Pons (tissue), 1 donor: ENCODE data around the gene ADD2.
"Not testable (repeated sequence)": the region's sequence is repeated elsewhere in the genome, so short reads cannot be mapped to it uniquely, and the experiment has no call there.

Experiments
- DNase-seq: peaks from one replicate; pipeline ENCODE4 v3.0.0-alpha.2; 2016; ENCODE audit warnings: low spot score

The ADD2 gene, protein sequence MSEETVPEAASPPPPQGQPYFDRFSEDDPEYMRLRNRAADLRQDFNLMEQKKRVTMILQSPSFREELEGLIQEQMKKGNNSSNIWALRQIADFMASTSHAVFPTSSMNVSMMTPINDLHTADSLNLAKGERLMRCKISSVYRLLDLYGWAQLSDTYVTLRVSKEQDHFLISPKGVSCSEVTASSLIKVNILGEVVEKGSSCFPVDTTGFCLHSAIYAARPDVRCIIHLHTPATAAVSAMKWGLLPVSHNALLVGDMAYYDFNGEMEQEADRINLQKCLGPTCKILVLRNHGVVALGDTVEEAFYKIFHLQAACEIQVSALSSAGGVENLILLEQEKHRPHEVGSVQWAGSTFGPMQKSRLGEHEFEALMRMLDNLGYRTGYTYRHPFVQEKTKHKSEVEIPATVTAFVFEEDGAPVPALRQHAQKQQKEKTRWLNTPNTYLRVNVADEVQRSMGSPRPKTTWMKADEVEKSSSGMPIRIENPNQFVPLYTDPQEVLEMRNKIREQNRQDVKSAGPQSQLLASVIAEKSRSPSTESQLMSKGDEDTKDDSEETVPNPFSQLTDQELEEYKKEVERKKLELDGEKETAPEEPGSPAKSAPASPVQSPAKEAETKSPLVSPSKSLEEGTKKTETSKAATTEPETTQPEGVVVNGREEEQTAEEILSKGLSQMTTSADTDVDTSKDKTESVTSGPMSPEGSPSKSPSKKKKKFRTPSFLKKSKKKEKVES

DNA sequence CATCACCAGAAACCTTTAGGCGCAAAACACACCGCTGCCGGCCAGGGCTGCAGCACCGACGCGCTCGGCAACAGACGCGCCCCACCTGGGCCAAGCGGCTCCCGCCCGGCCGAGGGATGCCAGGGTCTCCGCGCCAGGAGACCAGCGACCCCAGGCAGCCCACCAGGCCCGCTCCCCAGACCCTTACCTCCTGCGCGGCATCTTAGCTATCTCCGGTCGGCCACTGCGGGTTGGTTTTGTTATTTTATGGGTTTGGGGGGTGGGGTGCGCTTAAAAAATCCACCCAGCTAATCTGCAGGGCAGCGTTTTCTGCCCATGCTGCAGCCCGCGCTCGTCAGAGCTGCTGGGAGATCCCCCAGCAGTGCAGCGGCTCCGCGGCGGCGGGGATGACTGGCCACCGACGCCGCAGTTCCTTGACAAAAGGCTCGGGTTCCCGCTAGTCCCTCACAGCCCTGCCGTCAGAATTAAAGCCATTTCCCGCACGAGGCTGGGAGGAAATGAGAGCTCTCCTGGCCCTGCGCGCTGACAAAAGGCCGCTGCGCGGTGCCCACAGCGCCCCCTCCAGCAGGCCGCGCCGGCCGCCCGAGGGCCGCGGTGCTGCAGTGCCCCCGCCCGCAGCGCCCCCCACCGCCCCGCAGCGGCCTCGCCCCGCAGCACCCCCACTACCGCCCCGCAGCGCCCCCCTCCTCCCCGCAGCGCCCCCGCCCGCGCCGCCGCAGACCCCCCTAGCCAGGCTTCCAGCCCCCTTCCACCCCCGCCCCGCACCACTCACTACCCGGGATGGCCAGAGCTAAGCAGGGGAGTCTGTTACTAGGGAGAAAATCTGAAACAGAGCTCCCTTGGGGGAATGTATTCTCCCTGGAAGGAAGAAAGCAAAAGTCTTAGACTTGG is at the start of gene ADD2:
Gene ADD2, minus strand, starts transcription at position 502 of the 891 bp plus-strand sequence. CDS start 61,792 bp downstream, outside the sequence.
- peak; percentile 34 for DNase-seq

DNA sequence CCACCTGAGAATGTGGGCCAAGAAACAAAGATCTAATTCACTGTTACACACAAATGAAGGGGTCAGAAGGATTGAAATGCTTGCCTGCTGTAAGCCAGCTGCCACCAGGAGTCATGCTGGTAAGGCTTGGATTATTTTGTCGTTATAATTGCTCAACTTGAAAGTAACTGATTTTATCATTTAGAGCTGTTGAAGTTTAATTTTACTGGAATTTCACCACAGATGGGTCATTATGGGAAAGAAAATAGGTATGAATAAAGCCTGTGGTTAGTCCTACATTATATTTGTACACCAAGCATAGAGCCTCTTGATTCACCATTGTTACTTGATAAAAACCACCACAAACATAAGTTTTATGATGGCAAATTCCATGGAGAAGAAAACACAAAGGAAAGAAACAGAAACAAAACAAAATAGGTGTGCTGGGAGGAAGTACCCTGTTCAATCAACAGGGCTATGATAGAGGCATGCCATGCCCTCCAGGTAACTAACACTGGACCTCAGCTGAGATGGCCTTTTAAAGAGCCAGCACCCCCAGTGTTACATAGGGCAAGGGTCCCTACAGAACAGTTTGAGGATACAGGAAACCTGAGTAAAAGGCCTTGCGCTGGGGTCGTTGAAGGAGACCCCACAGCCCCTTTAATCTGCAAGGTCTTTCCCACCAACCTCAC is 49.4 kb upstream of the ADD2 start:
- no peak for DNase-seq

DNA sequence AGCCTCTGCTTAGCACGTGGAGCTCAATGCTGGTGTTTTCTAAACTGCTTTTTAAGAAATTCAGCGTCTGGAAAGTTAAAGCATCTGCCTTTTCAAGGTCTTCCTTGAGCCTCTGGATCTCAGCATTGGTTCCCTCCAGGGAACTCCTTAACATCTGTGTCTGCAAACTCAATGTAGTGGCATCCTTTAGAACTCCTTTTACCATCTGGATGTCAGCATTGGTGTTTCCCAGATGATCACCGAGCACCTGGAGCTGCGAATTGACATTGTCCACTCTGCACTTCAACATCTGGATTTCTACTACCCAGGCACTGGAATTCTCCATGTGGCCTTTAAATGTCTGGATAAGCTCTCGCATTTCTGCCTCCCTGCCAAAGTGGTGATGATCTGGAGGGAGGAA is 48.7 kb upstream of the ADD2 start:
- DNase-seq: no peak

DNA sequence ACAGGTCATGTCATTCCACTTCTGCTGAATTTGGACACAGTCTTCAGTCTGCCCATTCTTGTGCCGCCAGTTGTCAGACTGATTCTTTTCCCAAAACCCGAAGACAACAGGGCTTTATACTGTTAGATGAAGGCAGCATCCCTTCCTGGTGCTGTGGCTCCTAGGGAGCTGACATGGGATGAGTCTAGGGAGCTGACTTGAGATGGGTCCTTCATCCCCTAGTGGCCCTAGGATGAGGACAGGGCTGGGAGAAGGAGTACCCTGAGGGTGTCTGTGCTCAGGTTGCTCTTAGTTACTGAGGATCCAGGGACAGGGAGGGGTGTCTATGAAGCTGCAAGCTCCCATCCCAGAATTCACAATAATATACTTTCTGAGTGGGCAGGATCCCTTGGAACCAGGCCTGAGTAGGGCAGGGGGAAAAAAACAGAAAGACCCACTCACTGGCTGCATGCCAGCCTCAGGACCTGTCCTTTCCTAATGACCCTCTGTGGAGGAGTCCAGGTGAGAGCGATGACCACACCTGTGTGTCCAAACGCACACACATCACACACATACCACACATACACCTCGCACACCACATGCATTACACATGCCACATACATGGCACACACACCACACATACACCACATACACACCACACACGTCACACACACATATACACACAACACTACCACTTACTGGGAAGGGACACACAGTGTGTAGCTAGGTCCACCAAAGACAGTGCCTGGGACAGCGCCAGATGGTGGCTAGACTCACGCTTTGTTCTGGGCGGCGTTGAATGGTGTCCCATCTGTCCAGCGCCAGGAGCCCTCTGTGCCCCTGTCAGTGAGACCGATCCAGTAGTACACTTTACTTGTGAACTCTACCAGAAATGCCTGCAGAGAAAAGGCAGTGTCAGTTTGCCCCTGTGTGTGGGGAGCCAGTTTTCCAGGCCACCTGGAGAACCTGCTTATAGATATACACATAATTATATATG is 41.3 kb upstream of the ADD2 start:
- no peak for DNase-seq

DNA sequence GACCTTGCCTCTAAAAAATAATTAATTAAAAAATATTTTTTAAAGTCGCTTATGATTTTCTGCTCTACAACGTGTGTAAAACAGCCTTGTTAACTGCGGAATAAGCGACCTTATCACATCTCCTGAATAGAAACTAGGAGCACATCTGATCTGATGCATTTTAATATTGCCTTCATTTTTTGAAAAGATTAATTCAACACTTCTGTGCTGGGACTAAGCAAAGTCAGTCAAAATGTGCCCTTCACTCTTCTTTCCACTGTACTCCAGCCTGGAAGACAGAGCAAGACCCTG is 39.8 kb upstream of the ADD2 start:
- DNase-seq: no peak

DNA sequence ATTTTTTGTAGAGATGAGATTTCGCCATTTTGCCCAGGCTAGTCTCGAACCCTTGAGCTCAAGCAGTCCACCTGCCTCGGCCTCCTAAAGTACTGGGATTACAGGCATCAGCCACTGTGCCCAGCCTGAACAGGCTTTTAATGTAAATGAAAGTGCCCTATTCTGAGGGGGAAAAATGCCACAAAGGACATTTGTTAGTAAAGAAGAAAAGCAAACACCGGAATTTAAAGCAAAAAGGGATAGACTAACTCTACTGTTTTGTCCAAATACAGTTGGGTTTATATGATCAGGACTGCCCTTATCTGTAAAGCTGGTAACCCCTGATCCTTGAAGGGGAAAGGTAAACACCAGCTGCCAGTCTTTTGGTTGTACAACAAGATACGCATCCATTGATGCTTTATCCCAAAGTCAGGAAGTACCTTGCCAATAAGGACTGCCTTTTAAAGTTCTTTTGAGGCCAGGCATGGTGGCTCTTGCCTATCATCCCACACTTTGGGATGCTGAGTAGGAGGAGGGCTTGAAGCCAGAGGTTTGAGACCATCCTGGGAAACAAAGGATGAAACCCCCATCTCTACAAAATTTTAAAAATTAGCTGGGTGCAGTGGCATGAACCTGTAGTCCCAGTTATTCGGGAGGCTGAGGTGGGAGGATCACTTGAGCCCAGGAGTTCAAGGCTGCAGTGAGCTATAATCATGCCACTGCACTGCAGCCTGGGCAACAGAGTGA is 39.3 kb upstream of the ADD2 start:
- DNase-seq: no peak

DNA sequence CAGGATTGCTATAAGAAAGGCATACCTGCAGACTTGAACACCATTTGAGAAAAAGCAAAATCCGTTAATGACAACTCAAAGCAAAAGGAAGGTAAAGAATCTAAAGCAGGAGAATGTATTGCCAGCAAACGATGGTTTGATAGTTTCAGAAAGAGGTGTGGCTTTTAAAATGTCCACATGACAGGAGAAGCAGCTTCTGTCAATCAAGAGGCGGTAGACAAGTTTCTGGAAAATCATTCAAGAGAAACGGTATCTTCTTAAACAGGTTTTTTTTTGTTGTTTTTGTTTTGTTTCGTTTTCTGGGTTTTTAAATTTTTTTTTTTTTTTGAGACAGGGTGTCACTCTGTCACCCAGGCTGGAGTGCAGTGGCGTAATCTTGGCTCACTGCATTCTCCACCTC is 38.6 kb upstream of the ADD2 start:
- DNase-seq: no peak

DNA sequence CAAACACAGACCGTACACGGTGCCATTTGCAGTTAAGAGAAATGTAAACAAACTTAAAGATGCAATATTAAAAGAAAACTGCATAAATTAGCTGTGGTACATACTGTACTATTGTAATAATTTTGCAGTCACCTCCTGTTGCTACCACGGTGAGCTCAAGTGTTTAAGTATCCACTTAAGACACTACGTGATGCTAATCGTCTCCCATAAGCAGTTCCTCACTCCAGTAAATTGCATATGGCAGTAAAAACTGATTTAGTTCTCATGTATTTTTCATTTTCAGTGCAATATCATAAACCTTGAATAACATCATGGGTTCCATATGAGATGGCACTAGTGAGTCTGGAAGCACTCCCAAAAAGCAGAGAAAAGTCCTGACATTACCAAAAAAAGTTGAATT is 38.0 kb upstream of the ADD2 start:
- DNase-seq: no peak

DNA sequence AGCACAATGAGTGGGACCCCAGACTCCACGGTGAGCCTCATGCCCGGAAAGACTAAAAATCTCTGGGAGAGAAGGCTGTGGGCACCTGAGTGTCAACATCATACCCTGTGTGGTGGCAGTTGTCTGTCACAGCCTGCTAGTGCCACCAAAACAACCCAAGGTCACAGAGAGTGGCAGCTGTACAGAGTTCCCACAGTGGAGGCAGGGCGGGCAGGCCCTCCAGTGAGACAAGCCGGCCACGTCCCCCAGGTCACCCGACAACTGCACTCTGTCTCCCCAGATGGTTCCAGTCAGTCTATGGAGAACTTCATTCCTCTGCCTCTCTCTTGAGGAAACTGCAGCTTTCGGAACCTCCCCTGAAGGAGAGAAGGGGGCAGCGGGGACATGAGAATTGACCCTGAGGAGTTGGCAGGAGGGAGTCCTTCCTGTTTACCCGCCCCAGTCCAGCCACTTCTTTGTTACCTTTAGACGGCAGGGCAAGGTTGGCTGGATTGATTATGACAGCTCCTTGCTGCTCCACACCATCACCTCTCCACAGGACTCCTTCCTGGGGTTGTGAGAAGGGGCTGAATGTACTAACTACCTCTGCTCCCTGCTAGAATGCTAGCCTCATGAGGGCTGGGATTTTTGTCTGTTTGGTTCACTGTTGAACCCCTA is 33.7 kb upstream of the ADD2 start:
- no peak for DNase-seq

DNA sequence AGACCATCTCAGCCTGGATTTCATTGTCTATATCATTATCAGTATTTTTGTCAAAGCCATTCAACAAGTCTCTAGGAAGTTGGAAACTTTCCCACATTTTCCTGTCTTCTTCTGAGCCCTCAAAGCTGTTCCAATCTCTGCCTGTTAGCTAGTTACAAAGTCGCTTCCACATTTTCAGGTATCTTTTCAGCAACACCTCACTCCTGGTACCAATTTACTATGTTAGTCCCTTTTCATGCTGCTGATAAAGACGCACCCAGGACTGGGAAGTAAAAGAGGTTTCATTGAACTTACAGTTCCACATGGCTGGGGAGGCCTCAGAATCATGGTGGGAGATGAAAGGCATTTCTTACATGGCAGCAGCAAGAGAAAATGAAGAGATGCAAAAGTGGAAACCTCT is 31.7 kb upstream of the ADD2 start:
- DNase-seq: no peak

DNA sequence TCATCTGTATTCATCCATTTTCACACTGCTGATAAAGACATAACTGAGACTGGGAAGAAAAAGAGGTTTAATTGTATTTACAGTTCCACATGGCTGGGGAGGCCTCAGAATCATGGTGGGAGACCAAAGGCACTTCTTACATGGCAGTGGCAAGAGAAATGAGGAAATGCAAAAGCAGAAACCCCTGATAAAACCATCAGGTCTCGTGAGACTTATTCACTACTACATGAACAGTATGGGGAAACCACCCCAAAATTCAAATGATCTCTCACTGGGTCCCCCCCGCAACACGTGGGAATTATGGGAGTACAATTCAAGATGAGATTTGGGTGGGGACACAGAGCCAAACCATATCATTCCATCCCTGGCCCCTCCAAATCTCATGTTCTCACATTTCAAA is 30.0 kb upstream of the ADD2 start:
- not testable (repeated sequence) for DNase-seq

DNA sequence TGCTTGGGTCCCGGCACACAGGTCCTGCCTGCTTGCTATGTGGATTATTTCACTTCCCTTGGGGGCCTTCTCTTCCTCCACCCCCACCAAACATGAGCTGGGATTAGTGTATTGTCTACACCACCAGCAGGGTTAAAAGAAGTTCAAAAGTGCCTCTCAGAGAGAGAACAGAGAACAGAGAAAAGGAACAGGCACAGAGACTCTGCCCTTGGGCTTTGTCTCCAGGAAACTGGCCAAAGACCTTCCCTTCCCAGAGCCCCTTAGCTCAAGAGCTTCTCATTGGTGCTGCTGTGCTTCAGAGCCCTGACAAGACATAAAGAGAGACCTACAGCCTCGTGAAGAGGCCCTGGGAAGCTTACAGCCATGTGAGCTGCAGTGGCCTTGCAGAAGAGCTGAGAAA is 29.5 kb upstream of the ADD2 start:
- DNase-seq: no peak

DNA sequence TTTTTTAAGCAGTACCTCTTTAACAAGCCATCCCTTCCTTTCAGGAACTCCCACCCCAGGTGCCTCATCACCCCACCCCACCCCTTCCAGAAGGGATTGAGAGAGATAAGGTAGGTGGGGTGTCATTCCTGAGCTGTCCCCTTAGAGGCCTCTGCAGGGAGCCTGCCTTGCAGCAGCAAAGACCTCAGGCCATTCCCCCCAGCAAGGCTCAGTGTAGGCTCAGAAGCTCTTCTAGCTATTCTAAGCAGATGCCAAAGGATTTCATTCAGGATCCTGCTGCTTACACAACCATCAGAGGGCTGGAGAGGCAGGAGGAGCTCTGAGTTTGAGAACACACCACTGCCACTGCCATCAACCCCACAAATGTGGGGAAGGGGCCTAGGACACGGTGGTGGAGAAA is 28.3 kb upstream of the ADD2 start:
- no peak for DNase-seq

DNA sequence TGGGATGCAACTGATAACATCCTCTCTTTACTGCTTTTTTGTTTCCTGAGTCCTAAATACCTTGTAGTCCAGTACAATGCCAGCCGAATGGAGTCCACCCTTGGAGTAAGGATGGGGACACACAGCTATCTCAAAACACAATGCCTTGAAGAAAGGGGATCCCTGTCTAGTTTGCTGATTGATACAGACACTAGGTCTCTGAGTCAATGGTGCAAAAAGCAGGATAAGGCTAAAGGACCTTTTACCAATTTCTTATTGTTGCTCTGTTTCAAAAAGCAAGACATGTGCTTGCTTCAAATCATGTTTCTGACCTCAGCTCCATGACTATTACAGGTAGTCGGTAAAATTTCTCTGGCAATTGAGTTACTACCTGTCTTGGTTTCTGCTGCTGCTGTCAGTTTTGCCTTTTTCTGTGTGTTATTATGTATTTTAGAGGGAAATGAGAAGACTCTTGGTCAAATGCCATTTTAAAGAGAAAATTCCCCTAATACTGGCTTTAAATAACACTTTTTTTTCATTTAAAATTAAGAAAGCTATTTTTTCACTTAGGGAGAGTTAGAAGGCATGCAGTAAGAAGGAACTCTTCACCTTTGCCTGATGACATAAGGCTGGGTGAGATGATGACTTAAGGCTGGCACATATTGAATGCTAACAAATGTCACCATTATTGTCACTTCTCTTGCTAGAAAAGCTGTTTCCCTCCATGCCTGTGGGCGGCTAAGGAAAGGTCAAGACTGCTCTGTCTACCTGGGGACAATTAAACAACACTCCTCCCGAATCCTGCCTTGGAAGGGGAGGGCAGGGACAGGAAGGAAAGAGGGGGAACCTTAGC is 27.4 kb upstream of the ADD2 start:
- no peak for DNase-seq

DNA sequence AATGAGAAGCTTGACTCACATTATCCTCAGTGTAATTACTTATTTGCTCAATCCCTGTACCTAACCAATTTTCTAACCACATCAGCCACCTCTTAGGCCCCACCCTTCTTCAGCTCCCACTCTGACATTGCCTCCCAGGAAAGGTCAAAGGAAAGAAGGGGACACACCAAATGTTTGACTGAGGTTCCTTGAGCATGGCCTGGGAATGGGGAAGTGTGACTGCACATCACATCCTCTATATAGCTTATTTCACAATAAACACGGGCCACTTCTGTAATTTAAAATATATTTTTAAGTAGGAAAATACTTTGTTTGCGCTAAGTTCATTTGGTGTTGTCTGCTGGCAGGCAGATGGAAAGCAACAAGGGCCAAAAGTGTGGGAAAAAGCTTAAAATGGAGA is 25.4 kb upstream of the ADD2 start:
- DNase-seq: peak; percentile 38

DNA sequence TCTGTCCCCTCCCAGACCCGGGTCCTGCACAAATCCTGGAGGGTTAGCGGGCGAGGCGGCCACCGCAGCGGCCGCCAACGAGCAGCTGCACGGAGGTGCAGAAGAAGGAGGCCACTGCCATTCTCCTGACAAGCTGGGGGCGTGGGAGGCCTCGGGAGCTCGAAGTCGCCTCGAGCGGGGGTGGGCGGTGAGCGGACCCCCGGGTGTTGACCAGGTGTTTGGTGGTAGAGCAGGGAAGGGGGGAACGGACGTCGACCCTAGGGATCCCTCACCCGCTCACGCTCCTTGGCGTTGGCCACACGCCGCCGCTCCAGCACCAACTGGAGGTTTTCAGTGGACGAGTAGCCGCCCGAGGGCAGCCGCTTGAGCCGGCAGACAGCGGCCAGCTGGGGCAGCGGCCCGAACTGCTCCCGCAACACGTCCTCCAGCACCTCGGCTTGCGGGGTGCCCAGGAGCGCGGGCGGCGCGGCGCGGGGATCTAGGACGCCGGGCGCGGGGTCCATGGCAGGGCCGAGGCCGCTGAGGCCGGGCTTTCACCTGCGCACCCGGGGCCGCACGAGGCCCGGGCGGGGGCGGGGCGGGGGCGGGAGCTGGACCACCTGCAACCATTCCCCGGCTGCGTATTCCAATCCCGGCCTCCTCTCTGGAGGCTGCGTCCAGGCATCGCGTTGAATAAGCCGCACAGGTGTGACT is 22.3 kb upstream of the ADD2 start, which contains the start of gene FIGLA:
Gene FIGLA, minus strand, starts transcription at position 508 of the 693 bp plus-strand sequence. Its CDS starts 5 bp downstream, at position 503.
- no peak for DNase-seq

DNA sequence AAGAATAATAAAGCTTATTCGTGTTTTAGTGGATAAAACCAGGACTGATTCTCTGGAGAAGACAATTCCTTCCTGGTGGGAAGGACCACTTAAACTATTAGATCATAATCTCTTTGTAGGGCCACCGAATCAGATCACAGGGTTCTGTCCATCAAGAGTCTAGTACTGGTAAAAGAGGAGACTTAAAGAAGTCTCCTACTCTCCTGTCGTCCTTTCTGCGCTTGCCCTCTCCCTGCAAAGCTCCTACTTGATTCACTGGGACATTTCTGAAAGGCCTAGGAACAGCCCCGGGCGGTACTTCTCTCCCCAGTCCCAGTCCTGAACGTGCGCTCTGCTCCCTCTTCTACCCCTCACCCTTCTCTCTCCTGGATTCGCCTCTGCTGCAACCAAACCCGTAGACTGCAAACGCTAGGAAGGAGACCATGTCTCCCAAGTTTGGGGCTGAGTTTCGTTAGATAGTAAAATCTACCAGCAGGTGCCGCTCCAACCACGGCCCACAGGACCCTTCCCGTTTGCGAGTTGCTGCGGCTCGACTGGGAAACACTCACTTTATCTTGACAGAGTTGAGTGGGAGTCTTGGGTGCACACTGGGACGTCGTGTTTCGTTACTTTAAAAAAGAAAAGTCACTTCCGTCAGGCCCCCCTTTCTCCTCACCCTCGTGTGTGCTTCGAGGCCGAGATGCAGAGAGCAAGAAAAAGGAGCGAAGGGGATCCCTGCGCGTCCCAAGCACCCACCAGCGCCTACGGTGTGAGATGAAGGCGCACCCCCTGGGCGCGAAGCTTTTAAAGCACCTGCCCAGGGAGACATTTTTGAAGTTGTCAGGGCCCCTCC is 21.5 kb upstream of the ADD2 start:
- DNase-seq: peak; percentile 67
